Glomerular endothelial cell (primary cell): ENCODE measurements around the gene TARBP2. TPM values are rescaled to one million over a fixed set of nuclear protein-coding genes. Genes with fewer than 3 reads are reported as not detected.
"Not testable (repeated sequence)": the region's sequence is repeated elsewhere in the genome, so short reads cannot be mapped to it uniquely, and the experiment has no call there.

Experiments
- DNase-seq: peaks from one replicate; pipeline ENCODE4 v3.0.0-alpha.2; 2011; ENCODE audit warnings: low read depth, low spot score; ENCODE audit errors: extremely low read depth
- total RNA-seq: library from RNA; depleted of rRNA; stranded (reverse); fragments of >200 nt; gene quantifications from 2 replicates; pipeline ENCODE4 v1.2.3, GENCODE V29; 2015

The TARBP2 gene
- total RNA-seq, 1 donor from 2014 or later: 50.6 TPM

- no peak for DNase-seq
Measured at GRCh38 chr12:53474077-53474476, 27.0 kb upstream of the TARBP2 start.

GRCh38 chr12:53474819-53475218 lies 26.3 kb upstream of the TARBP2 start:
- DNase-seq: no peak

GRCh38 chr12:53476769-53477209 lies 24.3 kb upstream of the TARBP2 start:
- DNase-seq: no peak

GRCh38 chr12:53478865-53479264 lies 22.2 kb upstream of the TARBP2 start:
- DNase-seq: no peak

GRCh38 chr12:53479331-53479730 lies 21.8 kb upstream of the TARBP2 start:
- no peak for DNase-seq

- no peak for DNase-seq
Measured at GRCh38 chr12:53480491-53481442, 20.3 kb upstream of the TARBP2 start.

- not testable (repeated sequence) for DNase-seq
Measured at GRCh38 chr12:53481458-53481857, 19.6 kb upstream of the TARBP2 start.

- DNase-seq: no peak
Measured at GRCh38 chr12:53481939-53482586, 19.0 kb upstream of the TARBP2 start.

- no peak for DNase-seq
Measured at GRCh38 chr12:53482626-53483168, 18.4 kb upstream of the TARBP2 start.

- no peak for DNase-seq
Measured at GRCh38 chr12:53483225-53483978, 17.7 kb upstream of the TARBP2 start.

- no peak for DNase-seq
Measured at GRCh38 chr12:53483979-53484377, 17.1 kb upstream of the TARBP2 start.

GRCh38 chr12:53484686-53485575 lies 16.2 kb upstream of the TARBP2 start:
- DNase-seq: no peak

GRCh38 chr12:53485955-53486735 lies 14.9 kb upstream of the TARBP2 start:
- DNase-seq: no peak

- DNase-seq: no peak
Measured at GRCh38 chr12:53486736-53487487, 14.2 kb upstream of the TARBP2 start.

- DNase-seq: no peak
Measured at GRCh38 chr12:53489242-53489864, 11.7 kb upstream of the TARBP2 start.

GRCh38 chr12:53492188-53492587 lies 8.9 kb upstream of the TARBP2 start:
- DNase-seq: no peak

- DNase-seq: no peak
Measured at GRCh38 chr12:53492830-53493609, 8.1 kb upstream of the TARBP2 start.
